Neural cell (in vitro differentiated cells): Measurements from ENCODE around the gene AP3S2. TPM values are rescaled to one million over a fixed set of nuclear protein-coding genes. Genes with fewer than 3 reads are reported as not detected.

Experiments
- H2AFZ ChIP-seq: fragments of 200-600, 300-800 bp; sonication (generic), shearing (Covaris generic); 2 replicates; pipeline ENCODE4 v1.6.0; 2014; ENCODE audit warnings: low read depth, mild to moderate bottlenecking, antibody characterized with exemption, low read length, moderate library complexity
- H3F3A ChIP-seq: fragments of 200-600 bp; shearing (Covaris generic); 2 replicates; pipeline ENCODE4 v1.6.1; 2016; ENCODE audit warnings: mild to moderate bottlenecking, moderate library complexity, mixed read lengths, antibody characterized with exemption, low read length; ENCODE audit not compliant: insufficient read depth, poor library complexity, severe bottlenecking
- H3K27ac ChIP-seq: fragments of 200-600, 300-800 bp; sonication (generic), shearing (Covaris generic); 2 replicates; pipeline ENCODE4 v1.5.1; 2014; ENCODE audit warnings: mild to moderate bottlenecking, low read length, moderate library complexity
- H3K27me3 ChIP-seq: fragments of 300-800, 200-600 bp; sonication (generic), shearing (Covaris generic); 2 replicates; pipeline ENCODE4 v1.6.0; 2014; ENCODE audit warnings: mild to moderate bottlenecking, low read depth, low read length, moderate library complexity; ENCODE audit not compliant: insufficient read depth
- H3K36me3 ChIP-seq: fragments of 300-800, 200-600 bp; sonication (generic), shearing (Covaris generic); 2 replicates; pipeline ENCODE4 v1.5.1; 2014; ENCODE audit warnings: mild to moderate bottlenecking, antibody characterized with exemption, low read length, moderate library complexity; ENCODE audit not compliant: insufficient read depth
- H3K4me2 ChIP-seq: fragments of 300-800, 200-600 bp; sonication (generic), shearing (Covaris generic); 2 replicates; pipeline ENCODE4 v1.6.0; 2014; ENCODE audit warnings: mild to moderate bottlenecking, low read length
- H3K4me3 ChIP-seq: fragments of 300-800, 200-600 bp; sonication (generic), shearing (Covaris generic); 2 replicates; pipeline ENCODE4 v1.5.1; 2014; ENCODE audit warnings: mild to moderate bottlenecking, low read length, moderate library complexity
- H3K79me2 ChIP-seq: fragments of 200-600 bp; shearing (Covaris generic); replicated peaks from 2 replicates; pipeline ENCODE4 v1.6.0; 2014; ENCODE audit warnings: mild to moderate bottlenecking, low read length, moderate library complexity; ENCODE audit not compliant: insufficient read depth
- H3K9ac ChIP-seq: fragments of 300-800, 200-600 bp; sonication (generic), shearing (Covaris generic); 2 replicates; pipeline ENCODE4 v1.6.1; 2016; ENCODE audit warnings: mild to moderate bottlenecking, low read length, mixed read lengths
- H3K9me2 ChIP-seq: fragments of 200-600 bp; shearing (Covaris generic); 2 replicates; pipeline ENCODE4 v1.6.1; 2016; ENCODE audit warnings: mild to moderate bottlenecking, low read length, mixed read lengths; ENCODE audit not compliant: insufficient read depth
- H3K9me3 ChIP-seq: fragments of 200-600, 300-800 bp; sonication (generic), shearing (Covaris generic); 2 replicates; pipeline ENCODE4 v1.6.1; 2016; ENCODE audit warnings: mild to moderate bottlenecking, mixed run types, low read length, moderate library complexity, mixed read lengths
- H4K20me1 ChIP-seq: fragments of 200-600 bp; shearing (Covaris generic); 2 replicates; pipeline ENCODE4 v1.6.1; 2016; ENCODE audit warnings: mild to moderate bottlenecking, mixed run types; ENCODE audit not compliant: insufficient read depth
- CTCF ChIP-seq: fragments of 450-650 bp; IDR thresholded peaks from 2 replicates; pipeline ENCODE4 v1.5.1; 2014; ENCODE audit warnings: antibody characterized with exemption, mild to moderate bottlenecking, moderate library complexity; ENCODE audit not compliant: poor library complexity, severe bottlenecking
- EP300 ChIP-seq: fragments of 450-650 bp; conservative IDR thresholded peaks from 2 replicates; pipeline ENCODE4 v1.6.1; 2014; ENCODE audit warnings: antibody characterized with exemption, mild to moderate bottlenecking, moderate library complexity; ENCODE audit not compliant: poor library complexity, severe bottlenecking
- EZH2 ChIP-seq: fragments of 200-600, 300-800 bp; shearing (Covaris generic), sonication (generic); IDR thresholded peaks from 2 replicates; pipeline ENCODE4 v1.6.1; 2014; ENCODE audit warnings: antibody characterized with exemption, low read length, borderline replicate concordance, mild to moderate bottlenecking; ENCODE audit not compliant: insufficient read depth, poor library complexity, severe bottlenecking
- MXI1 ChIP-seq: fragments of 450-650 bp; conservative IDR thresholded peaks from 2 replicates; pipeline ENCODE4 v1.6.1; 2014; ENCODE audit warnings: antibody characterized with exemption, mild to moderate bottlenecking; ENCODE audit not compliant: poor library complexity, severe bottlenecking
- POLR2AphosphoS5 ChIP-seq: IDR thresholded peaks from 2 replicates; pipeline ENCODE4 v1.6.1; 2012
- RAD21 ChIP-seq: fragments of 450-650 bp; conservative IDR thresholded peaks from 2 replicates; pipeline ENCODE4 v1.6.1; 2014; ENCODE audit warnings: antibody characterized with exemption, mild to moderate bottlenecking, moderate library complexity
- SMC3 ChIP-seq: fragments of 450-650 bp; conservative IDR thresholded peaks from 2 replicates; pipeline ENCODE4 v1.6.1; 2014; ENCODE audit warnings: antibody characterized with exemption, mild to moderate bottlenecking, moderate library complexity; ENCODE audit not compliant: poor library complexity
- TAF1 ChIP-seq: IDR thresholded peaks from 2 replicates; pipeline ENCODE4 v1.6.1; 2012; ENCODE audit warnings: low read depth
- polyA plus RNA-seq: library from polyadenylated mRNA; depleted of rRNA; stranded (reverse); fragments of >200 nt; gene quantifications from 2 replicates; pipeline ENCODE4 v1.2.3, GENCODE V29; 2014
- TF ChIP-seq, protein P1 (sequence below): IDR thresholded peaks from 2 replicates; pipeline ENCODE4 v1.6.1; 2012; ENCODE audit warnings: borderline replicate concordance

The AP3S2 gene
- polyA plus RNA-seq, 1 donor from 2014 or later = 47.6 TPM

- H3K9ac ChIP-seq = no peak overlapping the region
- no peaks in the 10 kb centered on the region for H3K27me3 ChIP-seq
- no peak overlapping the region for H2AFZ ChIP-seq
- no peaks in the 10 kb centered on the region for H3K9me2 ChIP-seq
- no peaks in the 10 kb centered on the region for H4K20me1 ChIP-seq
- no peaks in the 10 kb centered on the region for H3F3A ChIP-seq
- no peak overlapping the region for H3K4me3 ChIP-seq
- TF ChIP-seq RAD21 (no peak), EP300 (no peak)
- TF ChIP-seq, protein P1, sequence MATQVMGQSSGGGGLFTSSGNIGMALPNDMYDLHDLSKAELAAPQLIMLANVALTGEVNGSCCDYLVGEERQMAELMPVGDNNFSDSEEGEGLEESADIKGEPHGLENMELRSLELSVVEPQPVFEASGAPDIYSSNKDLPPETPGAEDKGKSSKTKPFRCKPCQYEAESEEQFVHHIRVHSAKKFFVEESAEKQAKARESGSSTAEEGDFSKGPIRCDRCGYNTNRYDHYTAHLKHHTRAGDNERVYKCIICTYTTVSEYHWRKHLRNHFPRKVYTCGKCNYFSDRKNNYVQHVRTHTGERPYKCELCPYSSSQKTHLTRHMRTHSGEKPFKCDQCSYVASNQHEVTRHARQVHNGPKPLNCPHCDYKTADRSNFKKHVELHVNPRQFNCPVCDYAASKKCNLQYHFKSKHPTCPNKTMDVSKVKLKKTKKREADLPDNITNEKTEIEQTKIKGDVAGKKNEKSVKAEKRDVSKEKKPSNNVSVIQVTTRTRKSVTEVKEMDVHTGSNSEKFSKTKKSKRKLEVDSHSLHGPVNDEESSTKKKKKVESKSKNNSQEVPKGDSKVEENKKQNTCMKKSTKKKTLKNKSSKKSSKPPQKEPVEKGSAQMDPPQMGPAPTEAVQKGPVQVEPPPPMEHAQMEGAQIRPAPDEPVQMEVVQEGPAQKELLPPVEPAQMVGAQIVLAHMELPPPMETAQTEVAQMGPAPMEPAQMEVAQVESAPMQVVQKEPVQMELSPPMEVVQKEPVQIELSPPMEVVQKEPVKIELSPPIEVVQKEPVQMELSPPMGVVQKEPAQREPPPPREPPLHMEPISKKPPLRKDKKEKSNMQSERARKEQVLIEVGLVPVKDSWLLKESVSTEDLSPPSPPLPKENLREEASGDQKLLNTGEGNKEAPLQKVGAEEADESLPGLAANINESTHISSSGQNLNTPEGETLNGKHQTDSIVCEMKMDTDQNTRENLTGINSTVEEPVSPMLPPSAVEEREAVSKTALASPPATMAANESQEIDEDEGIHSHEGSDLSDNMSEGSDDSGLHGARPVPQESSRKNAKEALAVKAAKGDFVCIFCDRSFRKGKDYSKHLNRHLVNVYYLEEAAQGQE = no peak
- H3K9me3 ChIP-seq = no peaks in the 10 kb centered on the region
- peaks cover 8% of the 10 kb centered on the region for H3K36me3 ChIP-seq
- H3K4me2 ChIP-seq = no peak overlapping the region
- H3K79me2 ChIP-seq = no peaks in the 10 kb centered on the region
- no peak overlapping the region for H3K27ac ChIP-seq
Observed at GRCh38 chr15:89858661-89859458, 34.9 kb downstream of the AP3S2 start.

- Histone ChIP-seq H3K9me2 (no peaks in the 10 kb centered on the region), H3K79me2 (no peaks in the 10 kb centered on the region), H3K36me3 (peaks cover 8% of the 10 kb centered on the region), H3K27me3 (no peaks in the 10 kb centered on the region), H3K9ac (no peak overlapping the region), H3F3A (no peaks in the 10 kb centered on the region), H3K4me2 (no peak overlapping the region), H3K9me3 (no peaks in the 10 kb centered on the region), H2AFZ (no peak overlapping the region), H3K4me3 (no peak overlapping the region), H4K20me1 (no peaks in the 10 kb centered on the region), H3K27ac (no peak overlapping the region)
- TF ChIP-seq EZH2 (no peak), RAD21 (no peak), EP300 (no peak), MXI1 (no peak), SMC3 (no peak), POLR2AphosphoS5 (no peak), TAF1 (no peak), CTCF (no peak)
- TF ChIP-seq, protein P1 = no peak
Observed at GRCh38 chr15:89857673-89858072, 36.1 kb downstream of the AP3S2 start.
